ENCODE data around the gene CLIC6. TPM values are rescaled to one million over a fixed set of nuclear protein-coding genes. Genes with fewer than 3 reads are reported as not detected.

The CLIC6 gene
- total and polyA plus RNA-seq, 9 of the 15 experiments (the other 6 are each of a cell fraction or from before 2014, with no cell fraction given): not detected

DNA sequence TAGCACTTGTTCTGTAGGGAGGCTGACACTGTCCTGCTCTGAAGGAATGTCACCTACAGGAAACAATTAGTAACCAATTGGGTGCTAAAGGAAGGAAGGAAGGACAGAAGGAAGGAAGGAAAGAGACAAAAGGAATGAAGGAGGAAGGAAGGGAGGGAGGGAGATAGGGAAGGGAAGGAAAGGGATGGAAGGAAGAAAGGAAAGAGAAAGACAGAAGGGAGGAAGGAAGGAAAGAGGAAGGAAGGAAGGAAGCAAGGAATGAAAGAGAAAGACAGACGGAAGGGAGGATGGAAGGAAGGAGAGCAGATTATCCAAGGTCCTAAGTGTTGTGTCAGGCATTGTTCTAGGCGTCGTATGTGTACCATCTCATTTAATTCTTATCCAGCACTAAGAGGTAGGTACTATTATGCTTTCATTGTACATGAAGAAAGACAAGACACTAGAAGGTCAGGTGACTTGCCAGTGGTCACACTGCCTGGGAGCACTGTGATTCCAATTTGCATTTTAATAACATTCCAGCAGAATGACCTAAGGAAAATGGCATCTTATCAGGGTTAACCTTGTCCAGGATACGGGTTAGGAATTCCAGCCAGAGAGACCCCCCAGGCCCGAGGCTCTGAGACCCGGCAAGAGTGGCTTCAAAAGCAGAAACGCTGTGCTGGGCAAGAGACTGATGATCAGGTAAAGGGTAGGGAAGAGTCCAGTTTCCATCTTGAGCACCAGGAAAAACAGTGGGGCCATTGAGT is 29.6 kb downstream of the CLIC6 start:
- POLR2A ChIA-PET: interaction anchor here (0.6 to 0.8 kb wide), 3 partner anchors 10 to 891 kb away, joined by 3 to 4 read pairs (median 3); no protein-coding TSS in a partner anchor
- no peak for FAIRE-seq
- no peak for TF ChIP-seq NR4A1 (CRISPR knock-in tag; IDR thresholded peaks at IDR 0.05)
- no peak for TF ChIP-seq NR4A1 (tag; IDR thresholded peaks at IDR 0.05)
- TF ChIP-seq BRF1 (IDR thresholded peaks at IDR 0.05; ENCODE audit: borderline replicate concordance, extremely low read depth, insufficient read length): no peak
- peak; percentile 84; the same call in 1 of the 2 replicates for TF ChIP-seq OTX1 (CRISPR knock-in tag; IDR thresholded peaks at IDR 0.05)
- no peak for TF ChIP-seq ATF1 (CRISPR knock-in tag; IDR thresholded peaks at IDR 0.05)
- TF ChIP-seq ATF1 (tag; IDR thresholded peaks at IDR 0.05): no peak
- TF ChIP-seq PHF20 (IDR thresholded peaks at IDR 0.05; ENCODE audit: partially characterized antibody): no peak
- TF ChIP-seq, protein P1, sequence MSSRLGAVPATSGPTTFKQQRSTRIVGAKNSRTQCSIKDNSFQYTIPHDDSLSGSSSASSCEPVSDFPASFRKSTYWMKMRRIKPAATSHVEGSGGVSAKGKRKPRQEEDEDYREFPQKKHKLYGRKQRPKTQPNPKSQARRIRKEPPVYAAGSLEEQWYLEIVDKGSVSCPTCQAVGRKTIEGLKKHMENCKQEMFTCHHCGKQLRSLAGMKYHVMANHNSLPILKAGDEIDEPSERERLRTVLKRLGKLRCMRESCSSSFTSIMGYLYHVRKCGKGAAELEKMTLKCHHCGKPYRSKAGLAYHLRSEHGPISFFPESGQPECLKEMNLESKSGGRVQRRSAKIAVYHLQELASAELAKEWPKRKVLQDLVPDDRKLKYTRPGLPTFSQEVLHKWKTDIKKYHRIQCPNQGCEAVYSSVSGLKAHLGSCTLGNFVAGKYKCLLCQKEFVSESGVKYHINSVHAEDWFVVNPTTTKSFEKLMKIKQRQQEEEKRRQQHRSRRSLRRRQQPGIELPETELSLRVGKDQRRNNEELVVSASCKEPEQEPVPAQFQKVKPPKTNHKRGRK (tag; IDR thresholded peaks at IDR 0.05): peak; percentile 75
- TF ChIP-seq ILK (tag; IDR thresholded peaks at IDR 0.05; ENCODE audit: borderline replicate concordance, low read depth): no peak
- TF ChIP-seq, protein P2, sequence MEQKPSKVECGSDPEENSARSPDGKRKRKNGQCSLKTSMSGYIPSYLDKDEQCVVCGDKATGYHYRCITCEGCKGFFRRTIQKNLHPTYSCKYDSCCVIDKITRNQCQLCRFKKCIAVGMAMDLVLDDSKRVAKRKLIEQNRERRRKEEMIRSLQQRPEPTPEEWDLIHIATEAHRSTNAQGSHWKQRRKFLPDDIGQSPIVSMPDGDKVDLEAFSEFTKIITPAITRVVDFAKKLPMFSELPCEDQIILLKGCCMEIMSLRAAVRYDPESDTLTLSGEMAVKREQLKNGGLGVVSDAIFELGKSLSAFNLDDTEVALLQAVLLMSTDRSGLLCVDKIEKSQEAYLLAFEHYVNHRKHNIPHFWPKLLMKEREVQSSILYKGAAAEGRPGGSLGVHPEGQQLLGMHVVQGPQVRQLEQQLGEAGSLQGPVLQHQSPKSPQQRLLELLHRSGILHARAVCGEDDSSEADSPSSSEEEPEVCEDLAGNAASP (IDR thresholded peaks at IDR 0.05): no peak
- TF ChIP-seq ZNF699 (CRISPR knock-in tag; IDR thresholded peaks at IDR 0.05; ENCODE audit: insufficient replicate concordance): no peak
- no peak for TF ChIP-seq ZNF408 (CRISPR knock-in tag; IDR thresholded peaks at IDR 0.05; ENCODE audit: low read depth)
- no peak for TF ChIP-seq MAFG (tag; conservative IDR thresholded peaks at IDR 0.05)
- peak; percentile 65; the same call in 1 of the 2 replicates for TF ChIP-seq ELF4 (CRISPR knock-in tag; IDR thresholded peaks at IDR 0.05)
- no peak for TF ChIP-seq FOXP4 (CRISPR knock-in tag; IDR thresholded peaks at IDR 0.05; ENCODE audit: borderline replicate concordance)
- TF ChIP-seq, protein P3, sequence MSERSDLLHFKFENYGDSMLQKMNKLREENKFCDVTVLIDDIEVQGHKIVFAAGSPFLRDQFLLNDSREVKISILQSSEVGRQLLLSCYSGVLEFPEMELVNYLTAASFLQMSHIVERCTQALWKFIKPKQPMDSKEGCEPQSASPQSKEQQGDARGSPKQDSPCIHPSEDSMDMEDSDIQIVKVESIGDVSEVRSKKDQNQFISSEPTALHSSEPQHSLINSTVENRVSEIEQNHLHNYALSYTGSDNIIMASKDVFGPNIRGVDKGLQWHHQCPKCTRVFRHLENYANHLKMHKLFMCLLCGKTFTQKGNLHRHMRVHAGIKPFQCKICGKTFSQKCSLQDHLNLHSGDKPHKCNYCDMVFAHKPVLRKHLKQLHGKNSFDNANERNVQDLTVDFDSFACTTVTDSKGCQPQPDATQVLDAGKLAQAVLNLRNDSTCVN (CRISPR knock-in tag; IDR thresholded peaks at IDR 0.05): peak; percentile 90; the same call in 1 of the 2 replicates
- TF ChIP-seq MCM7 (IDR thresholded peaks at IDR 0.05): peak in 1 of 2 experiments; percentile 16; a peak in 1 of 4 replicates

More for the DNA sequence above, 29.6 kb downstream of the CLIC6 start:
- H3K9ac ChIP-seq (ENCODE audit: insufficient read depth in 1 of 2, low read depth in 2 of 2, low read length in 2 of 2): no peak overlapping the region
- no peak overlapping the region for H3K4me3 ChIP-seq
- H3K36me3 ChIP-seq (ENCODE audit: control insufficient read depth, insufficient read depth, low read length): no peaks in the 10 kb centered on the region
- H3K79me2 ChIP-seq (ENCODE audit: control insufficient read depth, insufficient read depth, low read length): no peaks in the 10 kb centered on the region
- no peak overlapping the region for H3K27ac ChIP-seq (ENCODE audit: extremely low read depth, low read depth, low read length)
- no peaks in the 10 kb centered on the region for H3K9me1 ChIP-seq (ENCODE audit: control insufficient read depth, insufficient read depth, low read length)
- intact Hi-C loops (cut with micrococcal nuclease) (no loop called here), in situ Hi-C loops (cut with MboI) (no loop called here)
- H3K4me2 ChIP-seq (ENCODE audit: insufficient read depth, low read length): no peak overlapping the region
- H2AFZ ChIP-seq (ENCODE audit: low read depth, low read length): no peak overlapping the region
- WGBS (ENCODE audit: insufficient coverage, low coverage, missing lambda C conversion rate): 2% methylated on average over 7 of the region's 7 CpGs
- H3K4me1 ChIP-seq (replicated peaks in 1 of 2; ENCODE audit: control insufficient read depth in 2 of 2, insufficient read depth in 2 of 2, low read length in 2 of 2): no peaks in the 10 kb centered on the region; a peak in 1 of 5 replicates
- CTCF ChIA-PET (ENCODE audit: low intra/inter-chr PET ratio): interaction anchor here (0.6 kb wide), 1 partner anchor 1448 kb away, joined by 5 read pairs; no protein-coding TSS in a partner anchor
- H3K9me3 ChIP-seq (replicated peaks; ENCODE audit: control insufficient read depth, insufficient read depth, low read depth, low read length): no peaks in the 10 kb centered on the region
- BruUV-seq (replicated peaks): no TSS peak
- H3K27me3 ChIP-seq (ENCODE audit: control insufficient read depth in 2 of 2, insufficient read depth in 2 of 2, low read length in 2 of 2): peaks cover 31 to 38% of the 10 kb centered on the region in 2 experiments; a peak in 4 of 5 replicates
- DNase-seq (ENCODE audit: extremely low read depth in 1 of 4, low spot score in 3 of 4) (no peak), ATAC-seq (no peak)
- no peaks in the 10 kb centered on the region; the same call in 1 of the 2 replicates for H4K20me1 ChIP-seq (replicated peaks; ENCODE audit: control insufficient read depth, insufficient read depth, low read length)
